Small intestine (tissue), 7 donors: ENCODE data around the gene NECTIN1. TPM values are rescaled to one million over a fixed set of nuclear protein-coding genes. Genes with fewer than 3 reads are reported as not detected.

Experiments
- DNase-seq, 2 donors: peaks; one replicate each; pipeline versions ENCODE4 v3.0.0 to v3.0.0-alpha.2; 2013
- FAIRE-seq: peaks from 2 replicates; lab custom pipeline; 2012; peaks lifted over from hg19 to GRCh38; lab: Jason Lieb, UNC
- H3K27ac ChIP-seq, 3 donors: one replicate each; pipeline ENCODE4 v1.5.1; 2013; ENCODE audit warnings: low read length in 2 of 3, mild to moderate bottlenecking in 2 of 3, control low read depth in 1 of 3, inconsistent platforms in 1 of 3, low read depth in 1 of 3, moderate library complexity in 1 of 3
- H3K27me3 ChIP-seq, 3 donors: one replicate each; pipeline ENCODE4 v1.6.1; 2013; ENCODE audit warnings: low read length in 3 of 3, inconsistent platforms in 1 of 3; ENCODE audit not compliant: control insufficient read depth in 3 of 3, insufficient read depth in 3 of 3
- H3K36me3 ChIP-seq, 3 donors: one replicate each; pipeline ENCODE4 v1.6.1; 2013; ENCODE audit warnings: low read length in 3 of 3, inconsistent platforms in 1 of 3, low read depth in 1 of 3, mild to moderate bottlenecking in 1 of 3, moderate library complexity in 1 of 3; ENCODE audit not compliant: control insufficient read depth in 3 of 3, insufficient read depth in 2 of 3
- H3K4me1 ChIP-seq, 3 donors: one replicate each; pipeline ENCODE4 v1.6.1; 2013; ENCODE audit warnings: low read length in 2 of 3, inconsistent platforms in 1 of 3, low read depth in 1 of 3, mild to moderate bottlenecking in 1 of 3, moderate library complexity in 1 of 3; ENCODE audit not compliant: control insufficient read depth in 3 of 3, insufficient read depth in 2 of 3
- H3K4me3 ChIP-seq, 3 donors: one replicate each; pipeline ENCODE4 v1.5.1; 2013; ENCODE audit warnings: low read length in 3 of 3, control low read depth in 1 of 3, inconsistent platforms in 1 of 3, low read depth in 1 of 3, mild to moderate bottlenecking in 1 of 3, moderate library complexity in 1 of 3
- H3K9me3 ChIP-seq, 2 donors: one replicate each; pipeline ENCODE4 v1.6.1; 2013; ENCODE audit warnings: low read depth in 1 of 2, low read length in 1 of 2; ENCODE audit not compliant: control insufficient read depth in 2 of 2, insufficient read depth in 1 of 2
- WGBS, 3 donors: extraction: QIAGEN DNeasy Blood & Tissue Kit; methylation state at CpG; one replicate each; pipeline ENCODE4 v1.1.7; 2013; 5-methylcytosine and 5-hydroxymethylcytosine counted together
- polyA plus RNA-seq, 4 donors: library from polyadenylated mRNA; stranded (reverse) in 3 of 4; unstranded in 1 of 4; fragments of 200-250 nt in 3 of 4; fragments of 120-200 nt in 1 of 4; gene quantifications; one replicate each; pipeline versions ENCODE4 v1.2.1 to v1.2.3, GENCODE V29; 2013
- donor health status: healthy with polysubstance abuse.
- donor health status: control.
- donor health status: control.
- donor health status: Bipolar disorder and iron deficiency.
- donor health status: healthy.

The NECTIN1 gene
- polyA plus RNA-seq, 4 donors = 2.7 to 32.8 (median 11.7) TPM

- H3K27me3 ChIP-seq = no peaks in the 10 kb centered on the region
- 45 to 75% (median 57%) methylated on average over 7 of the region's 7 CpGs for WGBS, 3 donors
Measured at GRCh38 chr11:119700030-119700429, 29.0 kb downstream of the NECTIN1 start.

GRCh38 chr11:119699227-119699626 lies 29.8 kb downstream of the NECTIN1 start:
- peaks cover 25 to 97% (median 32%) of the 10 kb centered on the region in 3 donors for H3K4me1 ChIP-seq
- FAIRE-seq (no peak), DNase-seq (peak; percentile 93 to 97)
- peaks cover 0 to 60% (median 0%) of the 10 kb centered on the region in 3 donors for H3K36me3 ChIP-seq
- H3K9me3 ChIP-seq = no peaks in the 10 kb centered on the region
- WGBS, 3 donors = 9 to 29% (median 26%) methylated on average over 13 of the region's 13 CpGs
- H3K27ac ChIP-seq = peak overlapping the region; percentile 77 to 89 (median 84)
- no peak overlapping the region for H3K4me3 ChIP-seq
- no peaks in the 10 kb centered on the region for H3K27me3 ChIP-seq

More at GRCh38 chr11:119700030-119700429, 29.0 kb downstream of the NECTIN1 start:
- no peaks in the 10 kb centered on the region for H3K9me3 ChIP-seq
- peaks cover 0 to 61% (median 0%) of the 10 kb centered on the region in 3 donors for H3K36me3 ChIP-seq
- H3K4me3 ChIP-seq = no peak overlapping the region
- peaks cover 19 to 97% (median 31%) of the 10 kb centered on the region in 3 donors for H3K4me1 ChIP-seq
- FAIRE-seq (no peak), DNase-seq (peak in 1 of 2 donors; percentile 55)
- peak overlapping the region; percentile 77 to 89 (median 84) for H3K27ac ChIP-seq

GRCh38 chr11:119697882-119698281 lies 31.1 kb downstream of the NECTIN1 start:
- Histone ChIP-seq H3K4me3 (no peak overlapping the region), H3K27me3 (no peaks in the 10 kb centered on the region), H3K27ac (peak overlapping the region in 1 of 3 donors; percentile 1), H3K36me3 (peaks cover 0 to 48% (median 0%) of the 10 kb centered on the region in 3 donors), H3K4me1 (peaks cover 29 to 99% (median 37%) of the 10 kb centered on the region in 3 donors), H3K9me3 (no peaks in the 10 kb centered on the region)
- FAIRE-seq = no peak
- no peak for DNase-seq
- WGBS, 3 donors = 36 to 43% (median 40%) methylated on average over 2 of the region's 2 CpGs

- Histone ChIP-seq H3K9me3 (no peaks in the 10 kb centered on the region), H3K27me3 (no peaks in the 10 kb centered on the region), H3K4me1 (peaks cover 27 to 99% (median 39%) of the 10 kb centered on the region in 3 donors), H3K36me3 (peaks cover 0 to 44% (median 0%) of the 10 kb centered on the region in 3 donors), H3K4me3 (no peak overlapping the region), H3K27ac (no peak overlapping the region)
- 74 to 78% (median 76%) methylated on average over 3 of the region's 3 CpGs for whole genome bisulfite sequencing, 3 donors
- DNase-seq (no peak), FAIRE-seq (no peak)
Measured at GRCh38 chr11:119697445-119697844, 31.6 kb downstream of the NECTIN1 start.

- WGBS, 3 donors = 13 to 67% (median 29%) methylated on average over 20 of the region's 20 CpGs
- Histone ChIP-seq H3K27ac (peak overlapping the region in 1 of 3 donors; percentile 52), H3K36me3 (peaks cover 0 to 42% (median 0%) of the 10 kb centered on the region in 3 donors), H3K4me1 (peaks cover 27 to 93% (median 39%) of the 10 kb centered on the region in 3 donors), H3K4me3 (no peak overlapping the region), H3K27me3 (no peaks in the 10 kb centered on the region), H3K9me3 (no peaks in the 10 kb centered on the region)
- FAIRE-seq (no peak), DNase-seq (peak; percentile 73 to 89)
Measured at GRCh38 chr11:119696378-119697222, 32.4 kb downstream of the NECTIN1 start.

GRCh38 chr11:119694334-119694733 lies 34.7 kb downstream of the NECTIN1 start:
- 4 to 50% (median 28%) methylated on average over 3 of the region's 3 CpGs for WGBS, 3 donors
- peaks cover 21 to 72% (median 29%) of the 10 kb centered on the region in 3 donors for H3K4me1 ChIP-seq
- peaks cover 0 to 27% (median 0%) of the 10 kb centered on the region in 3 donors for H3K36me3 ChIP-seq
- H3K4me3 ChIP-seq = no peak overlapping the region
- peak overlapping the region; percentile 63 to 89 (median 67) for H3K27ac ChIP-seq
- FAIRE-seq (no peak), DNase-seq (peak; percentile 76 to 92)
- H3K27me3 ChIP-seq = no peaks in the 10 kb centered on the region
- H3K9me3 ChIP-seq = no peaks in the 10 kb centered on the region

GRCh38 chr11:119693253-119693815 lies 35.7 kb downstream of the NECTIN1 start:
- WGBS, 3 donors = 46 to 57% (median 48%) methylated on average over 7 of the region's 7 CpGs
- no peak for DNase-seq

GRCh38 chr11:119692540-119692820 lies 36.5 kb downstream of the NECTIN1 start:
- no peak for FAIRE-seq
- 20 to 70% (median 31%) methylated on average over 2 of the region's 2 CpGs for WGBS, 3 donors
- no peaks in the 10 kb centered on the region for H3K27me3 ChIP-seq
- no peak overlapping the region for H3K27ac ChIP-seq
- no peak for DNase-seq
- H3K4me1 ChIP-seq = peaks cover 11 to 59% (median 17%) of the 10 kb centered on the region in 3 donors
- peaks cover 0 to 28% (median 0%) of the 10 kb centered on the region in 3 donors for H3K36me3 ChIP-seq
- no peaks in the 10 kb centered on the region for H3K9me3 ChIP-seq
- no peak overlapping the region for H3K4me3 ChIP-seq

More at GRCh38 chr11:119693253-119693815, 35.7 kb downstream of the NECTIN1 start:
- Histone ChIP-seq H3K4me3 (no peak overlapping the region), H3K27me3 (no peaks in the 10 kb centered on the region), H3K36me3 (peaks cover 0 to 30% (median 0%) of the 10 kb centered on the region in 3 donors), H3K9me3 (no peaks in the 10 kb centered on the region), H3K27ac (peak overlapping the region in 1 of 3 donors; percentile 67), H3K4me1 (peaks cover 15 to 63% (median 21%) of the 10 kb centered on the region in 3 donors)
- no peak for FAIRE-seq
